ENCODE results near the gene RNF19B.

RNF19B gene

DNA sequence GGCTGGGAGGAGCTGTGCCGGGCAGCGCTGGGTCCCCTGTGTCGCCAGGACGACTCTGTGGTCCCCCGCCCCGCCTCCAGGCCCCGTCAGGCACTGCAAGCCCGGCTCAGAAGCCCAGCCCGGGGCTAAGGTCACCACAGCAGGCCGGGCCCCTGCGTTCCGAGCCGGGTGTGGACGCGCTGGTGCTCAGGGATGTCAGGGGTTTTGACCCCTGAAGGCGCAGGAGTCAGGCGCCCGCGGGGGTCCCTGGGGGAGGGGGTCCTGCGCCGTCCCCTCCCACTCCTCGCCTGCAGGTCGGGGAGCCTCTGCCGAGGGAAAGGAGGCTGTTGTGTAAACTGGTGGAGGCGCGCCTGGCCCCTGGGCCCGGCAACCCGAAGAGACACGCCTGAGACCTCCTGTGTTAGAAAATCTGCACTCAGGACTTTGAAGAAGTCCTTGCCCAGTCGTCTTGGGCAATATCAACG is 39.7 kb downstream of the RNF19B start:
- no peak overlapping the region for H3K4ac ChIP-seq (ENCODE audit: low read depth, low read length)
- WGBS (ENCODE audit: extremely low coverage, insufficient coverage, low lambda C conversion rate), result no CpG with 5 or more reads among the region's 31 CpGs
- H3K27ac ChIP-seq (ENCODE audit: low read depth, low read length), result no peak overlapping the region

DNA sequence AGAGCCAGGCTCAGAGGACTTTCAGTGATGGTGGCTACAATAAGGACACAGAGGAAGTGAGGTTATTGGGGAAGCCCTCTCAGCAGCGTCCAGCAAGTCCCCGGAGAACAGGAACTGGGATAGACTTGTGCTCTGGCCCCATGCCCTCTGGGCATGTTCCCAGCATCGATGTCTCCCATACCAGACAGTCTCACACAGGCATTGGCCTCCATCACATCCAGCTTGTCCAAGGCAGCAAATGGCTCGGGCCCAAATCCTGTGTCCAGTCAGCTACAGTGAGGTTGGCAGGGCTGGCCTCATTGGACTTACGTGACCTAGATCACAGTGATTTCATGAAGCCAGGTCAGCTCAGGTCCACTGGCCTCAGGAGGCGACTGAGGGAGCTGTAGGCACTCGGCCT is 43.8 kb downstream of the RNF19B start:
- Histone ChIP-seq H2AK5ac (ENCODE audit: low read length) (no peak overlapping the region), H4K5ac (ENCODE audit: low read length) (no peak overlapping the region), H3K9ac (ENCODE audit: low read length) (no peak overlapping the region), H3K4me1 (ENCODE audit: control insufficient read depth, low read depth, low read length) (no peaks in the 10 kb centered on the region), H3K4ac (ENCODE audit: low read depth, low read length) (no peak overlapping the region), H2BK5ac (ENCODE audit: low read length) (no peak overlapping the region), H3K18ac (ENCODE audit: low read length) (no peak overlapping the region), H3K4me2 (ENCODE audit: low read length) (no peak overlapping the region), H3K36me3 (ENCODE audit: control insufficient read depth, insufficient read depth, low read length) (no peaks in the 10 kb centered on the region), H2BK120ac (ENCODE audit: low read depth, low read length) (no peak overlapping the region), H3K27ac (ENCODE audit: low read depth, low read length) (no peak overlapping the region), H3K23ac (ENCODE audit: low read length) (no peak overlapping the region), H3K56ac (ENCODE audit: low read length) (no peak overlapping the region), H2BK15ac (replicated peaks; ENCODE audit: low read depth) (no peak overlapping the region), H3K79me1 (ENCODE audit: low read length) (no peaks in the 10 kb centered on the region), H3K27me3 (ENCODE audit: insufficient read depth, low read length, poor library complexity) (peaks cover 8% of the 10 kb centered on the region), H4K8ac (ENCODE audit: low read depth, low read length) (no peak overlapping the region), H3K4me3 (ENCODE audit: low read length) (no peak overlapping the region), H3K79me2 (ENCODE audit: control insufficient read depth, insufficient read depth, low read length) (no peaks in the 10 kb centered on the region)
- no CpG with 5 or more reads among the region's 7 CpGs for WGBS (ENCODE audit: extremely low coverage, insufficient coverage, low lambda C conversion rate)
- no peak for DNase-seq

More for the DNA sequence above, 39.7 kb downstream of the RNF19B start:
- Histone ChIP-seq H3K79me2 (ENCODE audit: control insufficient read depth, insufficient read depth, low read length) (no peaks in the 10 kb centered on the region), H2BK15ac (replicated peaks; ENCODE audit: low read depth) (no peak overlapping the region), H4K8ac (ENCODE audit: low read depth, low read length) (no peak overlapping the region), H3K4me2 (ENCODE audit: low read length) (peak overlapping the region; percentile 71), H3K4me3 (ENCODE audit: low read length) (no peak overlapping the region), H4K5ac (ENCODE audit: low read length) (no peak overlapping the region), H3K36me3 (ENCODE audit: control insufficient read depth, insufficient read depth, low read length) (no peaks in the 10 kb centered on the region), H2AK5ac (ENCODE audit: low read length) (no peak overlapping the region), H3K56ac (ENCODE audit: low read length) (peak overlapping the region; percentile 75), H2BK5ac (ENCODE audit: low read length) (no peak overlapping the region), H3K18ac (ENCODE audit: low read length) (no peak overlapping the region), H3K23ac (ENCODE audit: low read length) (no peak overlapping the region), H2BK120ac (ENCODE audit: low read depth, low read length) (no peak overlapping the region), H3K4me1 (ENCODE audit: control insufficient read depth, low read depth, low read length) (no peaks in the 10 kb centered on the region), H3K9ac (ENCODE audit: low read length) (peak overlapping the region; percentile 59), H3K27me3 (ENCODE audit: insufficient read depth, low read length, poor library complexity) (peaks cover 10% of the 10 kb centered on the region), H3K79me1 (ENCODE audit: low read length) (no peaks in the 10 kb centered on the region)
- peak; percentile 68 for DNase-seq

DNA sequence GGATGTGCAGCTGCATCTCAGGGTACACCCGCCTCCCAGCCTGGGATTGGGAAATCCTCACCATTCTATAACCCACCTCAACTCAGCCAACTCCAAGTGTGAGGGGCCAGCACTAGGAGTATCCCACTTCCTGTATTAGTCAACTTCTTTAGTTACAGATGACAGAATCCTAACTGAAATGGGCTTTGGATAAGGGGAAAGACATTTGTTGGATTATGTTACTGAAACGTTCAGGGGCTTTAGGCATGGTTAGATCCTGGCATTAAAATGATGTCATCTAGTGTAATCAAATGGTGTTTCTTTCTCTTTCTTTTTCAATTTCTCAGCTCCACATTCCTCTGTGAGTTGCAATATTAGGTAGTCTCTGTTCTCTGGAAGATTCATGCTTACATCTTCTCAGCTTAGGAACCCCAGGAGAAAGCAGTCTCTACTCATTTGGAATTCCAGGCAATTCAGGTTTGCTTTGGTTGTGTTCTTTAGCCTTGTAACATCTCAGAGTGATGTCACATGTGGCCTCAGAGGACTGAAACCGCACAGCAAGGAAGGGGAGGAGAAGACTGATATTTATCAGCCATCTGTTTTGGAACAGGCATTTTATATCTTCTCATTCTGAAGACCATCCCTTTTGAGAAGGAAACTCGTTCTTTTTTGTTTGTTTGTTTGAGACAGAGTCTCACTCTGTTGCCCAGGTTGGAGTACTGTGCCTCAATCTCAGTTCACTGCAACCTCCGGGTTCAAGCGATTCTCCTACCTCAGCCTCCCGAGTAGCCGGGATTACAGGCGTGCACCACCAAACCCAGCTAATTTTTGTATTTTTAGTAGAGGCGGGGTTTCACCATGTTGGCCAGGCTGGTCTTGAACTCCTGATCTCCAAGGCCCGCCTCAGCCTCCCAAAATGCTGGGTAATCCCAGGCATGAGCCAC is 44.5 kb downstream of the RNF19B start:
- Histone ChIP-seq H4K8ac (ENCODE audit: low read depth, low read length) (no peak overlapping the region), H3K4ac (ENCODE audit: low read depth, low read length) (no peak overlapping the region), H3K36me3 (ENCODE audit: control insufficient read depth, insufficient read depth, low read length) (no peaks in the 10 kb centered on the region), H3K4me1 (ENCODE audit: control insufficient read depth, low read depth, low read length) (no peaks in the 10 kb centered on the region), H3K79me1 (ENCODE audit: low read length) (no peaks in the 10 kb centered on the region), H3K18ac (ENCODE audit: low read length) (no peak overlapping the region), H3K4me3 (ENCODE audit: low read length) (no peak overlapping the region), H3K4me2 (ENCODE audit: low read length) (no peak overlapping the region), H3K9ac (ENCODE audit: low read length) (no peak overlapping the region), H2BK120ac (ENCODE audit: low read depth, low read length) (no peak overlapping the region), H3K27me3 (ENCODE audit: insufficient read depth, low read length, poor library complexity) (peaks cover 8% of the 10 kb centered on the region), H2BK15ac (replicated peaks; ENCODE audit: low read depth) (no peak overlapping the region), H3K79me2 (ENCODE audit: control insufficient read depth, insufficient read depth, low read length) (no peaks in the 10 kb centered on the region), H3K23ac (ENCODE audit: low read length) (no peak overlapping the region), H2BK5ac (ENCODE audit: low read length) (no peak overlapping the region), H2AK5ac (ENCODE audit: low read length) (no peak overlapping the region), H3K27ac (ENCODE audit: low read depth, low read length) (no peak overlapping the region), H3K56ac (ENCODE audit: low read length) (no peak overlapping the region), H4K5ac (ENCODE audit: low read length) (no peak overlapping the region)
- WGBS (ENCODE audit: extremely low coverage, insufficient coverage, low lambda C conversion rate), result no CpG with 5 or more reads among the region's 11 CpGs
- no peak for DNase-seq

DNA sequence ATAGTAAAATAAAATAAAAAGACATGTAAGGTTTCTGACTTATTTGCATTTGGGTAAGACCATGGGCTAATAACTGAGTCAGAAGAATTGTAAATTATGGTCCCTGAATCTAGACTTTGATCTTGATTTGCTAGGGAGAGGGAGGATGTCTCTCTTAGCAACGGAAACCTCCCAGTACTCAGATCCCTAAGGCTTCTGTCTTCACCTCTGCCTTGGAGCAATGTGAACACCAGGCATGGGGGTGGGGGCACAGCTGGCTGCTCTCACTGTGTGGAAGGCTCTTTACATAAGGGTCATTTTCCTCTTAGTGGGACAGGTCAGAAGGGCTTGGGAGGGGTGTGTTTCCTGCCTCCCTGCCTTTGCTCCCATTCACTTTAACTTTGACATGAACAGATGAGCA is 46.4 kb downstream of the RNF19B start:
- Histone ChIP-seq H4K5ac (ENCODE audit: low read length) (no peak overlapping the region), H3K27ac (ENCODE audit: low read depth, low read length) (no peak overlapping the region), H3K23ac (ENCODE audit: low read length) (no peak overlapping the region), H3K79me1 (ENCODE audit: low read length) (no peaks in the 10 kb centered on the region), H3K27me3 (ENCODE audit: insufficient read depth, low read length, poor library complexity) (no peaks in the 10 kb centered on the region), H3K79me2 (ENCODE audit: control insufficient read depth, insufficient read depth, low read length) (no peaks in the 10 kb centered on the region), H2BK120ac (ENCODE audit: low read depth, low read length) (no peak overlapping the region), H4K8ac (ENCODE audit: low read depth, low read length) (no peak overlapping the region), H3K4ac (ENCODE audit: low read depth, low read length) (no peak overlapping the region), H3K36me3 (ENCODE audit: control insufficient read depth, insufficient read depth, low read length) (no peaks in the 10 kb centered on the region), H2BK5ac (ENCODE audit: low read length) (no peak overlapping the region), H3K56ac (ENCODE audit: low read length) (no peak overlapping the region), H2AK5ac (ENCODE audit: low read length) (no peak overlapping the region), H2BK15ac (replicated peaks; ENCODE audit: low read depth) (no peak overlapping the region), H3K4me3 (ENCODE audit: low read length) (no peak overlapping the region), H3K4me1 (ENCODE audit: control insufficient read depth, low read depth, low read length) (no peaks in the 10 kb centered on the region), H3K9ac (ENCODE audit: low read length) (no peak overlapping the region), H3K4me2 (ENCODE audit: low read length) (no peak overlapping the region), H3K18ac (ENCODE audit: low read length) (no peak overlapping the region)
- DNase-seq, result no peak
- no CpG with 5 or more reads among the region's 1 CpG for WGBS (ENCODE audit: extremely low coverage, insufficient coverage, low lambda C conversion rate)

DNA sequence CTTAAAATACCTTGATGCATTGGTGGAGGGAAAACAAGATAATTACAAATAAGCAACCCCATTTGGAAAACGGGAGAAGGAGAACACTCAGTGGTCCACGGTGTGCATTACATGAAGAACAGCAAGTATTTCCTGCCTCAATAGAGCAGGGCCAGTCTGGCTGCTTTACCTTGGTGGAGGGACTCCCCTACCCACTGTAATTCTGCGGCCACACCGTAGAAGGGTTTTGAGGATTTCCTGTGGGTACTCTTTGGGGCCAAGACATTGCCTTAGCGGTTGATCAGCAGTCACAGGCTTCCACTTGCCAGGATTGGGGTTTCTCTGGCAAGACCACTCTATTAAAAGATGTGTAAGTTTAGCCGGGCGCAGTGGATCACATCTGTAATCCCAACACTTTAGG is 47.1 kb downstream of the RNF19B start:
- Histone ChIP-seq H3K4me1 (ENCODE audit: control insufficient read depth, low read depth, low read length) (no peaks in the 10 kb centered on the region), H3K56ac (ENCODE audit: low read length) (no peak overlapping the region)
- WGBS (ENCODE audit: extremely low coverage, insufficient coverage, low lambda C conversion rate), result no CpG with 5 or more reads among the region's 7 CpGs

More for the DNA sequence above, 47.1 kb downstream of the RNF19B start:
- Histone ChIP-seq H4K5ac (ENCODE audit: low read length) (no peak overlapping the region), H3K4ac (ENCODE audit: low read depth, low read length) (no peak overlapping the region), H2AK5ac (ENCODE audit: low read length) (no peak overlapping the region), H3K9ac (ENCODE audit: low read length) (no peak overlapping the region), H3K79me2 (ENCODE audit: control insufficient read depth, insufficient read depth, low read length) (no peaks in the 10 kb centered on the region), H3K4me2 (ENCODE audit: low read length) (no peak overlapping the region), H3K36me3 (ENCODE audit: control insufficient read depth, insufficient read depth, low read length) (no peaks in the 10 kb centered on the region), H3K79me1 (ENCODE audit: low read length) (no peaks in the 10 kb centered on the region), H4K8ac (ENCODE audit: low read depth, low read length) (no peak overlapping the region), H3K18ac (ENCODE audit: low read length) (no peak overlapping the region), H3K4me3 (ENCODE audit: low read length) (no peak overlapping the region), H3K27ac (ENCODE audit: low read depth, low read length) (no peak overlapping the region), H2BK120ac (ENCODE audit: low read depth, low read length) (no peak overlapping the region), H2BK5ac (ENCODE audit: low read length) (no peak overlapping the region), H2BK15ac (replicated peaks; ENCODE audit: low read depth) (no peak overlapping the region), H3K27me3 (ENCODE audit: insufficient read depth, low read length, poor library complexity) (no peaks in the 10 kb centered on the region), H3K23ac (ENCODE audit: low read length) (no peak overlapping the region)
- no peak for DNase-seq
